VCaP (cell line): ENCODE measurements around the gene GPR39.
"Not testable (repeated sequence)": the region's sequence is repeated elsewhere in the genome, so short reads cannot be mapped to it uniquely, and the experiment has no call there.

Source experiments
- H3K27ac ChIP-seq: fragments of 450-650 bp; 2 replicates; pipeline ENCODE4 v1.5.1; 2017
- CTCF ChIP-seq: fragments of 450-650 bp; conservative IDR thresholded peaks from 2 replicates; pipeline ENCODE4 v1.5.1; 2017; ENCODE audit warnings: mild to moderate bottlenecking, moderate library complexity

GPR39 gene

GRCh38 chr2:132522901-132523300 is 106.3 kb downstream of the GPR39 start:
- TF ChIP-seq CTCF, result no peak
- no peak overlapping the region for H3K27ac ChIP-seq

GRCh38 chr2:132537061-132537460 is 120.5 kb downstream of the GPR39 start:
- H3K27ac ChIP-seq, result not testable (repeated sequence)

GRCh38 chr2:132538331-132538855 is 121.8 kb downstream of the GPR39 start:
- H3K27ac ChIP-seq, result no peak overlapping the region
- no peak for TF ChIP-seq CTCF

- no peak for TF ChIP-seq CTCF
- H3K27ac ChIP-seq, result no peak overlapping the region
Observed at GRCh38 chr2:132540166-132540565, 123.6 kb downstream of the GPR39 start.

- TF ChIP-seq CTCF, result no peak
- no peak overlapping the region for H3K27ac ChIP-seq
Observed at GRCh38 chr2:132542953-132543569, 126.5 kb downstream of the GPR39 start.

- H3K27ac ChIP-seq, result no peak overlapping the region
- TF ChIP-seq CTCF, result no peak
Observed at GRCh38 chr2:132544006-132544630, 127.5 kb downstream of the GPR39 start.

- no peak overlapping the region for H3K27ac ChIP-seq
- peak; percentile 78 for TF ChIP-seq CTCF
Observed at GRCh38 chr2:132547090-132547687, 130.6 kb downstream of the GPR39 start.
